HepG2 (cell line): ENCODE results near the gene SP6. TPM values are rescaled to one million over a fixed set of nuclear protein-coding genes. Genes with fewer than 3 reads are reported as not detected.

Experiments used
- CHD4 ChIP-seq: fragments of 200-600 bp; sonication (generic); IDR thresholded peaks from 2 replicates; pipeline ENCODE4 v1.7.0; 2017; ENCODE audit warnings: mild to moderate bottlenecking, low read length, borderline replicate concordance
- FOXC1 ChIP-seq: sonication (generic); formaldehyde crosslinking; IDR thresholded peaks from 2 replicates; pipeline ENCODE4 v1.8.0; 2022; ENCODE audit warnings: mild to moderate bottlenecking, missing genetic modification reagents, borderline replicate concordance
- HNF4G ChIP-seq, 2 experiments: sonication (generic) in 1 of 2; formaldehyde crosslinking in 1 of 2; IDR thresholded peaks; 2 replicates each; pipeline versions ENCODE4 v1.4.0 to v1.6.1; 2011 to 2020; ENCODE audit warnings: borderline replicate concordance in 2 of 2, low read depth in 2 of 2, mild to moderate bottlenecking in 2 of 2, low read length in 1 of 2, missing genetic modification reagents in 1 of 2, moderate library complexity in 1 of 2
- IRF2 ChIP-seq: IDR thresholded peaks from 2 replicates; pipeline ENCODE4 v1.6.1; 2018; ENCODE audit warnings: missing genetic modification reagents, missing compliant biosample characterization
- PCBP1 ChIP-seq: fragments of 200-400 bp; formaldehyde crosslinking; IDR thresholded peaks from 2 replicates; pipeline ENCODE4 v1.6.1; 2017; ENCODE audit warnings: mild to moderate bottlenecking, low read depth, low read length, borderline replicate concordance
- SNRNP70 ChIP-seq: fragments of 200-400 bp; formaldehyde crosslinking; IDR thresholded peaks from 2 replicates; pipeline ENCODE4 v1.6.1; 2017; ENCODE audit warnings: mild to moderate bottlenecking, low read depth, low read length, moderate library complexity
- SRSF9 ChIP-seq: fragments of 200-400 bp; formaldehyde crosslinking; IDR thresholded peaks from 2 replicates; pipeline ENCODE4 v1.6.1; 2018; ENCODE audit warnings: borderline replicate concordance, mild to moderate bottlenecking, low read depth, low read length; ENCODE audit not compliant: insufficient read depth, poor library complexity, severe bottlenecking
- ZBTB1 ChIP-seq: sonication (generic); formaldehyde crosslinking; IDR thresholded peaks from 2 replicates; pipeline ENCODE4 v1.4.0; 2020; ENCODE audit warnings: missing genetic modification reagents, borderline replicate concordance
- ZBTB21 ChIP-seq: sonication (generic); formaldehyde crosslinking; IDR thresholded peaks from 2 replicates; pipeline ENCODE4 v1.4.0; 2020; ENCODE audit warnings: missing genetic modification reagents
- ZFP36L1 ChIP-seq: sonication (generic); formaldehyde crosslinking; IDR thresholded peaks from 2 replicates; pipeline ENCODE4 v1.8.0; 2022; ENCODE audit warnings: mild to moderate bottlenecking, missing genetic modification reagents, moderate library complexity
- ZNF598 ChIP-seq: sonication (generic); formaldehyde crosslinking; IDR thresholded peaks from 2 replicates; pipeline ENCODE4 v1.5.1; 2020; ENCODE audit warnings: mild to moderate bottlenecking, missing genetic modification reagents, borderline replicate concordance
- ZNF660 ChIP-seq: sonication (generic); formaldehyde crosslinking; IDR thresholded peaks from 2 replicates; pipeline ENCODE4 v1.5.1; 2020; ENCODE audit warnings: mild to moderate bottlenecking, low read depth, missing genetic modification reagents, borderline replicate concordance
- polyA plus RNA-seq, 8 experiments: library from polyadenylated mRNA; depleted of rRNA in 3 of 8; stranded (reverse) in 7 of 8; unstranded in 1 of 8; fragments of >200 nt; fragmentation: Illumina TruSeq in 4 of 8; extraction: Trizol in 4 of 8; gene quantifications; 2 replicates each; pipeline versions ENCODE4 v1.2.1 to v1.2.3, GENCODE V29; 2011 to 2016; ENCODE audit warnings: low read depth in 4 of 8, missing spikeins in 1 of 8, mixed read lengths in 1 of 8; ENCODE audit not compliant: insufficient read depth in 1 of 8
- total RNA-seq, 5 experiments: library from RNA; depleted of rRNA; stranded (reverse); fragments of >200 nt; fragmentation: Illumina TruSeq; extraction: Trizol; gene quantifications; 2 replicates each; pipeline ENCODE4 v1.2.3, GENCODE V29; 2016; ENCODE audit warnings: low read depth in 1 of 5
- TF ChIP-seq, protein P1 (sequence below): sonication (generic); formaldehyde crosslinking; IDR thresholded peaks from 2 replicates; pipeline ENCODE4 v1.4.0; 2020; ENCODE audit warnings: mild to moderate bottlenecking, missing genetic modification reagents, borderline replicate concordance
- TF ChIP-seq, protein P2 (sequence below): sonication (generic); formaldehyde crosslinking; IDR thresholded peaks from 2 replicates; pipeline ENCODE4 v1.9.0; 2021; ENCODE audit warnings: mild to moderate bottlenecking, missing genetic modification reagents

SP6 gene
- total and polyA plus RNA-seq, 2 of the 13 experiments (the other 11 are each of a cell fraction or from before 2014, with no cell fraction given) = 0.07 TPM

DNA sequence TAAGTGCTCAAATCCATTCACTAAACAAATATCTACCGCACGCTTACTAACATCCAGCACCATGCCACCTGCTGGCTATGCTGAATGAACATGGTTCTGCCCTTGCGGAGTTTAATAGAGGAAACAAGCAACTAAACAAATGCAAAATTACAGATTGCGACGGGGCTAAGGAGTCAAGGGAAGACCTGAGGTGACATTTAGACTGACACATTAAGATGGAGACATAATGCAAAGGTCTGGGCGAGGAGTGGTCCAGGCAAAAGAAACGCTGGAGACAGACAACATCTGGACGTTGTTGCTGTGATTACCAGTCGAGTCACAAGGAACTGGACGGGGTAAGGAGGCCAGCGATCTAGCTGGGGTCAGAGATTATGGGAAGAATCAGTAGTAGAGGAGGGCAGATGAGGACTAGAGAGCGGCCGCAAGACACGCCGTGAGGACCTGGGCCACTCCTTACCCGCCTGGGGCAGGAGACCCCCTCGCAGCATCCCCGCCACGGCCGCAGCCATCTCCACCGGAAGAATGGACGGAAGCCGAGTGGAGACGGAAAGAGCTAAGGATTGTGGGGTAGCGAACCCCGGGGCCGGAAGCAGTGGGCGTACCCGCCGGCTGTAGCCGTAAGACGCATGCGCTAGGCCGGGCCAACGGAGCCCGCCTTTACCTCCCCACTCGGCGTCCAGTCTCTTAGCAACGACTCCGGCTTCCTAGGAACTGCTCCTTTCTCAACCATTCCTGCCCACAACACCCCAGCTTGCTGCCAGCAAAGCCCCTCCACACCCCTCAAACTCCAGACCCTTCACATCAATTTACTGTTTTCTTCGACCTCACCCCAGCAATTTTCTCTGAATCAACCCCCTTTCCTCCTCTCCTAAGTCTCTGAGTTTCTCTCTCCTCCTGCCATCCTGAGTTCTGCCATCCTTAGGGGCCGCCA lies 19.7 kb downstream of the SP6 start, which contains the start of the genes LRRC46 and MRPL10 (continued):
- TF ChIP-seq SNRNP70 (no peak), ZNF660 (CRISPR knock-in tag) (no peak), HNF4G (IDR thresholded peaks at IDR 0.05; ENCODE audit: borderline replicate concordance, low read depth, low read length) (no peak), HNF4G (CRISPR knock-in tag; IDR thresholded peaks at IDR 0.05; ENCODE audit: borderline replicate concordance, low read depth) (no peak), ZNF598 (CRISPR knock-in tag) (peak; percentile 96), SRSF9 (no peak), ZFP36L1 (CRISPR knock-in tag) (peak; percentile 23; the same call in 1 of the 2 replicates), IRF2 (CRISPR knock-in tag) (peak; percentile 93), PCBP1 (0 out of 2 replicates have a peak, but pooled peaks have one; percentile 66), ZBTB21 (CRISPR knock-in tag) (no peak), CHD4 (no peak), ZBTB1 (CRISPR knock-in tag) (no peak), FOXC1 (CRISPR knock-in tag) (peak; percentile 44; the same call in 1 of the 2 replicates)
- TF ChIP-seq, protein P1, sequence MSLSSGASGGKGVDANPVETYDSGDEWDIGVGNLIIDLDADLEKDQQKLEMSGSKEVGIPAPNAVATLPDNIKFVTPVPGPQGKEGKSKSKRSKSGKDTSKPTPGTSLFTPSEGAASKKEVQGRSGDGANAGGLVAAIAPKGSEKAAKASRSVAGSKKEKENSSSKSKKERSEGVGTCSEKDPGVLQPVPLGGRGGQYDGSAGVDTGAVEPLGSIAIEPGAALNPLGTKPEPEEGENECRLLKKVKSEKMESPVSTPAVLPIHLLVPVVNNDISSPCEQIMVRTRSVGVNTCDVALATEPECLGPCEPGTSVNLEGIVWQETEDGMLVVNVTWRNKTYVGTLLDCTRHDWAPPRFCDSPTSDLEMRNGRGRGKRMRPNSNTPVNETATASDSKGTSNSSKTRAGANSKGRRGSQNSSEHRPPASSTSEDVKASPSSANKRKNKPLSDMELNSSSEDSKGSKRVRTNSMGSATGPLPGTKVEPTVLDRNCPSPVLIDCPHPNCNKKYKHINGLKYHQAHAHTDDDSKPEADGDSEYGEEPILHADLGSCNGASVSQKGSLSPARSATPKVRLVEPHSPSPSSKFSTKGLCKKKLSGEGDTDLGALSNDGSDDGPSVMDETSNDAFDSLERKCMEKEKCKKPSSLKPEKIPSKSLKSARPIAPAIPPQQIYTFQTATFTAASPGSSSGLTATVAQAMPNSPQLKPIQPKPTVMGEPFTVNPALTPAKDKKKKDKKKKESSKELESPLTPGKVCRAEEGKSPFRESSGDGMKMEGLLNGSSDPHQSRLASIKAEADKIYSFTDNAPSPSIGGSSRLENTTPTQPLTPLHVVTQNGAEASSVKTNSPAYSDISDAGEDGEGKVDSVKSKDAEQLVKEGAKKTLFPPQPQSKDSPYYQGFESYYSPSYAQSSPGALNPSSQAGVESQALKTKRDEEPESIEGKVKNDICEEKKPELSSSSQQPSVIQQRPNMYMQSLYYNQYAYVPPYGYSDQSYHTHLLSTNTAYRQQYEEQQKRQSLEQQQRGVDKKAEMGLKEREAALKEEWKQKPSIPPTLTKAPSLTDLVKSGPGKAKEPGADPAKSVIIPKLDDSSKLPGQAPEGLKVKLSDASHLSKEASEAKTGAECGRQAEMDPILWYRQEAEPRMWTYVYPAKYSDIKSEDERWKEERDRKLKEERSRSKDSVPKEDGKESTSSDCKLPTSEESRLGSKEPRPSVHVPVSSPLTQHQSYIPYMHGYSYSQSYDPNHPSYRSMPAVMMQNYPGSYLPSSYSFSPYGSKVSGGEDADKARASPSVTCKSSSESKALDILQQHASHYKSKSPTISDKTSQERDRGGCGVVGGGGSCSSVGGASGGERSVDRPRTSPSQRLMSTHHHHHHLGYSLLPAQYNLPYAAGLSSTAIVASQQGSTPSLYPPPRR (CRISPR knock-in tag) = no peak
- TF ChIP-seq, protein P2, sequence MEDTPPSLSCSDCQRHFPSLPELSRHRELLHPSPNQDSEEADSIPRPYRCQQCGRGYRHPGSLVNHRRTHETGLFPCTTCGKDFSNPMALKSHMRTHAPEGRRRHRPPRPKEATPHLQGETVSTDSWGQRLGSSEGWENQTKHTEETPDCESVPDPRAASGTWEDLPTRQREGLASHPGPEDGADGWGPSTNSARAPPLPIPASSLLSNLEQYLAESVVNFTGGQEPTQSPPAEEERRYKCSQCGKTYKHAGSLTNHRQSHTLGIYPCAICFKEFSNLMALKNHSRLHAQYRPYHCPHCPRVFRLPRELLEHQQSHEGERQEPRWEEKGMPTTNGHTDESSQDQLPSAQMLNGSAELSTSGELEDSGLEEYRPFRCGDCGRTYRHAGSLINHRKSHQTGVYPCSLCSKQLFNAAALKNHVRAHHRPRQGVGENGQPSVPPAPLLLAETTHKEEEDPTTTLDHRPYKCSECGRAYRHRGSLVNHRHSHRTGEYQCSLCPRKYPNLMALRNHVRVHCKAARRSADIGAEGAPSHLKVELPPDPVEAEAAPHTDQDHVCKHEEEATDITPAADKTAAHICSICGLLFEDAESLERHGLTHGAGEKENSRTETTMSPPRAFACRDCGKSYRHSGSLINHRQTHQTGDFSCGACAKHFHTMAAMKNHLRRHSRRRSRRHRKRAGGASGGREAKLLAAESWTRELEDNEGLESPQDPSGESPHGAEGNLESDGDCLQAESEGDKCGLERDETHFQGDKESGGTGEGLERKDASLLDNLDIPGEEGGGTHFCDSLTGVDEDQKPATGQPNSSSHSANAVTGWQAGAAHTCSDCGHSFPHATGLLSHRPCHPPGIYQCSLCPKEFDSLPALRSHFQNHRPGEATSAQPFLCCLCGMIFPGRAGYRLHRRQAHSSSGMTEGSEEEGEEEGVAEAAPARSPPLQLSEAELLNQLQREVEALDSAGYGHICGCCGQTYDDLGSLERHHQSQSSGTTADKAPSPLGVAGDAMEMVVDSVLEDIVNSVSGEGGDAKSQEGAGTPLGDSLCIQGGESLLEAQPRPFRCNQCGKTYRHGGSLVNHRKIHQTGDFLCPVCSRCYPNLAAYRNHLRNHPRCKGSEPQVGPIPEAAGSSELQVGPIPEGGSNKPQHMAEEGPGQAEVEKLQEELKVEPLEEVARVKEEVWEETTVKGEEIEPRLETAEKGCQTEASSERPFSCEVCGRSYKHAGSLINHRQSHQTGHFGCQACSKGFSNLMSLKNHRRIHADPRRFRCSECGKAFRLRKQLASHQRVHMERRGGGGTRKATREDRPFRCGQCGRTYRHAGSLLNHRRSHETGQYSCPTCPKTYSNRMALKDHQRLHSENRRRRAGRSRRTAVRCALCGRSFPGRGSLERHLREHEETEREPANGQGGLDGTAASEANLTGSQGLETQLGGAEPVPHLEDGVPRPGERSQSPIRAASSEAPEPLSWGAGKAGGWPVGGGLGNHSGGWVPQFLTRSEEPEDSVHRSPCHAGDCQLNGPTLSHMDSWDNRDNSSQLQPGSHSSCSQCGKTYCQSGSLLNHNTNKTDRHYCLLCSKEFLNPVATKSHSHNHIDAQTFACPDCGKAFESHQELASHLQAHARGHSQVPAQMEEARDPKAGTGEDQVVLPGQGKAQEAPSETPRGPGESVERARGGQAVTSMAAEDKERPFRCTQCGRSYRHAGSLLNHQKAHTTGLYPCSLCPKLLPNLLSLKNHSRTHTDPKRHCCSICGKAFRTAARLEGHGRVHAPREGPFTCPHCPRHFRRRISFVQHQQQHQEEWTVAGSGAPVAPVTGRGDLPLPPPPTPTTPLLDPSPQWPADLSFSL = no peak
